ENCODE measurements around the gene SLC13A4. TPM values are rescaled to one million over a fixed set of nuclear protein-coding genes. Genes with fewer than 3 reads are reported as not detected.

Gene SLC13A4
- total RNA-seq, 1 donor from 2014 or later = 0.03 TPM

Other genes starting within 250 kb of the SLC13A4 start
- 20.7 and 21.7 TPM in 2 replicates for gene CNOT4, start 218.1 kb downstream of the SLC13A4 start, total RNA-seq
- gene NUP205, start 170.3 kb downstream of the SLC13A4 start, total RNA-seq = 32.2 and 33.9 TPM in 2 replicates
- gene STMP1, start 65.7 kb downstream of the SLC13A4 start, total RNA-seq = 20.7 and 23.2 TPM in 2 replicates
- gene FAM180A, start 20.6 kb upstream of the SLC13A4 start, total RNA-seq = 2.6 and 3.1 TPM in 2 replicates
- 129 and 135 TPM in 2 replicates for gene MTPN, start 249.2 kb upstream of the SLC13A4 start, total RNA-seq